ENCODE data around the gene CFAP46. TPM values are rescaled to one million over a fixed set of nuclear protein-coding genes. Genes with fewer than 3 reads are reported as not detected.

Gene CFAP46
- total RNA-seq, 2 donors from 2014 or later: 0.35 to 1.5 TPM

DNA sequence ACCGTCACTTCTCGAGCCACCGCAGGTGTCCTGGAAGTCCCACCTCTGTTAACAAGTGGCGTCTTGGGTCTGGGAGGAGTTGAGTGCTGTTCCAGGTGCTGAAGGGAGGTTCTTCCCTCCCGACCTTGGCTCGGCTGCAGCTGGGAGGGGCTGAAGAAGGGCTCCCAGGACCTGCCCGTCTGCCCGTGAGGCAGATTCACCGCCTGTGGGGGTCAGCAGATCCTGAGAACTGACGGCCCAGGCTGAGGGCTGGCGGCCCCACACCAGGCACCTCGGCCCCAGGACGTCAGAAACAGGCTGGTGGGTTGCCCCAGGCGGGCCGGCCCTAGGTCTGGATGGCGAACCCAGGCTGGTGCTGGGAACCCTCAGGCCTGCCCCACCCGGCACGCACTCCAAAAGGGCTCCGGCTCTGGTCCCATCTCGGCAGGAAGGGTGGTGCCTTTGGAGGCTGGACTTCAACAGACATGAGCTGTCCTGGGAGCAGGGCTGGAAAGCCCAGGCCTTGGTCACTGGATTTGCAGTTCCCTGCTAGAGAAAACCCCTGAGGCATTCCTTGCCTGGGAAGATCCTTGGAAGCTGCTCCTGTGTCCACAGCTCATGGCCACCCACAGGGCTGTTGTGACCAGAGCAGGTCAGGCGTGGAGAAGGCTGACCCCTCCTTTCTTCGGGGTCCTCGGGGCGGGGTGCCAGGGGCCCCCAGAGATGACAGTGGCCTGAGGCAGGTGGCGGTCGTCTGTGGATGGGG, 42.6 kb upstream of the CFAP46 start:
- no peak overlapping the region for H3K27ac ChIP-seq
- no peaks in the 10 kb centered on the region for H3K36me3 ChIP-seq
- TF ChIP-seq, protein P1, sequence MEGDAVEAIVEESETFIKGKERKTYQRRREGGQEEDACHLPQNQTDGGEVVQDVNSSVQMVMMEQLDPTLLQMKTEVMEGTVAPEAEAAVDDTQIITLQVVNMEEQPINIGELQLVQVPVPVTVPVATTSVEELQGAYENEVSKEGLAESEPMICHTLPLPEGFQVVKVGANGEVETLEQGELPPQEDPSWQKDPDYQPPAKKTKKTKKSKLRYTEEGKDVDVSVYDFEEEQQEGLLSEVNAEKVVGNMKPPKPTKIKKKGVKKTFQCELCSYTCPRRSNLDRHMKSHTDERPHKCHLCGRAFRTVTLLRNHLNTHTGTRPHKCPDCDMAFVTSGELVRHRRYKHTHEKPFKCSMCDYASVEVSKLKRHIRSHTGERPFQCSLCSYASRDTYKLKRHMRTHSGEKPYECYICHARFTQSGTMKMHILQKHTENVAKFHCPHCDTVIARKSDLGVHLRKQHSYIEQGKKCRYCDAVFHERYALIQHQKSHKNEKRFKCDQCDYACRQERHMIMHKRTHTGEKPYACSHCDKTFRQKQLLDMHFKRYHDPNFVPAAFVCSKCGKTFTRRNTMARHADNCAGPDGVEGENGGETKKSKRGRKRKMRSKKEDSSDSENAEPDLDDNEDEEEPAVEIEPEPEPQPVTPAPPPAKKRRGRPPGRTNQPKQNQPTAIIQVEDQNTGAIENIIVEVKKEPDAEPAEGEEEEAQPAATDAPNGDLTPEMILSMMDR (IDR thresholded peaks at IDR 0.05): no peak
- no peak overlapping the region for H3K4me3 ChIP-seq
- H3K4me1 ChIP-seq: no peaks in the 10 kb centered on the region
- DNase-seq (ENCODE audit: low spot score): no peak
- H3K9me3 ChIP-seq: no peaks in the 10 kb centered on the region
- H3K27me3 ChIP-seq: no peaks in the 10 kb centered on the region

DNA sequence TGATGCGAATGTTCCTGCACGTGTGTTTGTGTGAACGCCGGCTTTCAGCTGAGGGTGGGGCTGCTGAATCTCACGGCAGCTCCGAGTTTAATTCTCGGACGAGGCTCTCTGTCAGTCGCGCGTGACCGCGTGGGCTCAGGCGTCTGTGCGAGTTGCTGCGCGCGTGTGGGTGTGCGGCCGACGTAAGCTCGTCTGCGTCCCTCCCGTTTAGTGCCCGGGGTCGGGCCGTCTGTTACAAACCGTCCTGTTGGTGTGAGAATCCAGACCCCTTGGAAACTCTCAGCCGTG, 41.6 kb upstream of the CFAP46 start:
- TF ChIP-seq, protein P1 (IDR thresholded peaks at IDR 0.05): no peak
- Histone ChIP-seq H3K27me3 (no peaks in the 10 kb centered on the region), H3K4me1 (no peaks in the 10 kb centered on the region), H3K36me3 (no peaks in the 10 kb centered on the region), H3K4me3 (no peak overlapping the region), H3K9me3 (no peaks in the 10 kb centered on the region), H3K27ac (no peak overlapping the region)
- no peak for DNase-seq (ENCODE audit: low spot score)

DNA sequence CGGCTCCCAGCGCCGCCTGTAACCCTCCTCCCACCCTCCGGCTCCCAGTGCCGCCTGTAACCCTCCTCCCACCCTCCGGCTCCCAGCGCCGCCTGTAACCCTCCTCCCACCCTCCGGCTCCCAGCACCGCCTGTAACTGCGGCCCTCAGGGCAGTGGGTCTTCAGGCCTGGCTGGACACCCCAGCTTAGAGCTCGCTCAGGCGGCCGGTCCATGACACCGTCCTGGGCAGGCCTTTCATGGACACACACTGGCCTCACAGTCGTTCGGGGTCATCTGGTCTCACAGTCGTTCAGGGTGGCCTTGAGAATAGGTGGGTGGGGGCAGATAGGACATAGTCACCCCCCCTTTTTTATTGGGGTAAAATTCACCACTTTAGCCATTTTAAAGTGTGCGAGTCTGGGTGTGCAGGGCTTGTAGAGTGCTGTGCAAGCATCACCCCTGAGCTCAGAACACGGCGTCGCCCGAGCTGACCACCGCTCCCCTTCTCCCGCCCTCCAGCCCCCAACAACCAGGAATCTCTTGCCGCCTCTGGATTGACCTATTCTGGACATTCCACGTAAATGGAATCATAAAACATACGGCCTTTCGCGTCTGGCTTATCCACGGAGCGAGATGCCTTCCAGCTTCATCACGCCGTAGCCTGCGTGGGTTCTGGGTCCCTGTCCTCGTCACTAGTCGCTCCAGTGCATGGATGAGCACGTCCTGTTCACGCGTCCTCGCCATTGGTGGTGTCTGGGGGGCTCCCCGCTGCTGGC, 41.1 kb upstream of the CFAP46 start:
- no peaks in the 10 kb centered on the region for H3K9me3 ChIP-seq
- H3K36me3 ChIP-seq: no peaks in the 10 kb centered on the region
- H3K27me3 ChIP-seq: no peaks in the 10 kb centered on the region
- DNase-seq (ENCODE audit: low spot score): no peak
- no peak overlapping the region for H3K4me3 ChIP-seq
- no peak overlapping the region for H3K27ac ChIP-seq
- TF ChIP-seq, protein P1 (IDR thresholded peaks at IDR 0.05): no peak
- no peaks in the 10 kb centered on the region for H3K4me1 ChIP-seq

DNA sequence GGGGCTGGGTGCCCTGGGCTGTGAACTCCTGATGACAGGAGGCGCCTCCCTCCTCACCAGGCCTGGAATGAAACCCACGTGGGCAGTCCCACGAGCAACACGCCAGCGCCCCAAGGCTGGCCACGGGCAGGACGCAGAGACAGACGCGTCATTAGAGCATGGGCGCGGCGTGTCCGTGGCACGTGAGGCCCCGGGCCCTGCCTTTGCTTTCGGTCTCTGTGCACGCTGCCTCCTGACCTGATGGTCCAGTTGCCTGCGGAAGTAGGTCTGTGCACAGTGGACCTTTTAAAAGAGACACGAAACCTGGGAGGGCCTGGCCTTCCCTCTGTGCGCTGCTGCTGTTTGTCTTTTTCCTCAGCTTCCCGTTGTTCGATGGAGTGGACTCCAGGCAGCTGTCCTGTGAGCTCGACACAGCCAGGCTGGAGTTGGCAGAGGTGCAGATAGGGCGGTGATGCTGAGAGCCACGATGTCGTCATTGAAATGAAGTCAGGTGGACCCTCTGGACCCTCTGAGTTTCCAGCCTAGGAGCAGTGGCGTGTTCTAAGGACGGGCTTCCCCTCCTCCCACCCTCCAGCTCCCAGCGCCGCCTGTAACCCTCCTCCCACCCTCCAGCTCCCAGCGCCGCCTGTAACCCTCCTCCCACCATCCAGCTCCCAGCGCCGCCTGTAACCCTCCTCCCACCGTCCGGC, 40.1 kb upstream of the CFAP46 start:
- Histone ChIP-seq H3K9me3 (no peaks in the 10 kb centered on the region), H3K27ac (no peak overlapping the region), H3K4me1 (no peaks in the 10 kb centered on the region), H3K4me3 (no peak overlapping the region), H3K36me3 (no peaks in the 10 kb centered on the region), H3K27me3 (no peaks in the 10 kb centered on the region)
- DNase-seq (ENCODE audit: low spot score): no peak
- TF ChIP-seq, protein P1 (IDR thresholded peaks at IDR 0.05): no peak

DNA sequence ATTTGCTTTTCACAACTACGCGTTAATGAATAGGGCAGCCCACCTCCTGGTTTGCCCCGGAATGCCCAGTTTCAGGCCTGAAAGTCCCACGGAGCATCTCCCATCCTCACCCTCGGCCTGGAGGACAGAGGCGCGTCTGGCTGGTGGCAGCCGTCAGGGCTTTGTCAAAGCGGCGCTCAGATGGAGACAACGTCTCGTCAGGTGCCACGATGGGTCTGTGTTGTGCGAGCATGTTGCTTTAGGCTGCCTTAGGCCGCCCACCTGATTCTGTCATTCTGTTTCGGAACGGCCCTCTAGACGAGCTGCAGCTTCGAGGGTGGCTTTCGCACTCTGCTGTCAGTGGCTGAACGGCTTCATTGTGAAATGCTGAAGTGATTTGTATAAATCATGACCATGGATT, 39.4 kb upstream of the CFAP46 start:
- Histone ChIP-seq H3K27me3 (no peaks in the 10 kb centered on the region), H3K27ac (no peak overlapping the region), H3K36me3 (no peaks in the 10 kb centered on the region), H3K9me3 (no peaks in the 10 kb centered on the region), H3K4me1 (no peaks in the 10 kb centered on the region), H3K4me3 (no peak overlapping the region)
- TF ChIP-seq, protein P1 (IDR thresholded peaks at IDR 0.05): no peak
- no peak for DNase-seq (ENCODE audit: low spot score)
